Neural crest cell (in vitro differentiated cells): ENCODE results near the gene EHBP1. TPM values are rescaled to one million over a fixed set of nuclear protein-coding genes. Genes with fewer than 3 reads are reported as not detected.

ENCODE experiments used
- DNase-seq: peaks from one replicate; pipeline ENCODE4 v3.0.0; 2021; ENCODE audit warnings: low read depth, mixed read lengths, low spot score
- H3K27ac Mint-ChIP-seq: one replicate; pipeline ENCODE4 v1.8.0; 2021; ENCODE audit warnings: mild to moderate bottlenecking, mixed read lengths; ENCODE audit not compliant: unreplicated experiment
- H3K27me3 Mint-ChIP-seq: 2 replicates; pipeline ENCODE4 v1.8.0; 2021; ENCODE audit warnings: low read depth, mild to moderate bottlenecking, mixed read lengths
- H3K36me3 Mint-ChIP-seq: 2 replicates; pipeline ENCODE4 v1.8.0; 2021; ENCODE audit warnings: low read depth, mild to moderate bottlenecking, mixed read lengths
- H3K4me1 Mint-ChIP-seq: 2 replicates; pipeline ENCODE4 v1.8.0; 2021; ENCODE audit warnings: mixed read lengths
- H3K4me3 Mint-ChIP-seq: one replicate; pipeline ENCODE4 v1.8.0; 2021; ENCODE audit warnings: mild to moderate bottlenecking, mixed read lengths
- H3K9me3 Mint-ChIP-seq: 2 replicates; pipeline ENCODE4 v1.8.0; 2021; ENCODE audit warnings: mixed read lengths
- total RNA-seq: library from RNA; stranded (reverse); gene quantifications from 2 replicates; pipeline ENCODE4 v1.2.1, GENCODE V29; 2021
- TF ChIP-seq, protein P1 (sequence below): fragments of 200-600 bp; sonication (generic); conservative IDR thresholded peaks from 2 replicates; pipeline ENCODE4 v1.5.0; 2021; ENCODE audit warnings: antibody characterized with exemption, mild to moderate bottlenecking

The EHBP1 gene
- total RNA-seq, 1 donor from 2014 or later: 42.3 TPM

DNA sequence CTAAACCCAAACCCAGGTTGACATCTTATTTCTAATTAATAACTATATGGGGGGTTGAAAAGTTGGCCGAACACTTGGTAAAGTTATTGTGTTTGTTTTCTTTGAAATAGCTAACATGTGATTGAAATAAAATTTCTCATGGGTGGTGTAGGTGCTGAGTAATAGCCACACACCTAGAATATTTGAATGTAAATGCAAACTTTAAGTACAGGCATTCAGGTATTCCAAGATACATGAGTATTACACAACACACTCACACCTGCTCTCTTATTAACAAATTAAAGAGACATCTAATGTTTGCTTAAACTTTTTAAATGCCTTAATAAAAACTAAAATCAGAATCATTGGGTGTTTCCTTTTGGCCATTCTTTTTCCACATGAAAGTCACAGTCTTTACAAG lies 165.5 kb downstream of the EHBP1 start:
- Mint-ChIP-seq H3K27ac (no peak overlapping the region), H3K9me3 (peaks cover 23% of the 10 kb centered on the region), H3K4me3 (no peak overlapping the region), H3K4me1 (no peaks in the 10 kb centered on the region), H3K27me3 (no peaks in the 10 kb centered on the region), H3K36me3 (peaks cover 35% of the 10 kb centered on the region)
- DNase-seq: no peak
- TF ChIP-seq, protein P1, sequence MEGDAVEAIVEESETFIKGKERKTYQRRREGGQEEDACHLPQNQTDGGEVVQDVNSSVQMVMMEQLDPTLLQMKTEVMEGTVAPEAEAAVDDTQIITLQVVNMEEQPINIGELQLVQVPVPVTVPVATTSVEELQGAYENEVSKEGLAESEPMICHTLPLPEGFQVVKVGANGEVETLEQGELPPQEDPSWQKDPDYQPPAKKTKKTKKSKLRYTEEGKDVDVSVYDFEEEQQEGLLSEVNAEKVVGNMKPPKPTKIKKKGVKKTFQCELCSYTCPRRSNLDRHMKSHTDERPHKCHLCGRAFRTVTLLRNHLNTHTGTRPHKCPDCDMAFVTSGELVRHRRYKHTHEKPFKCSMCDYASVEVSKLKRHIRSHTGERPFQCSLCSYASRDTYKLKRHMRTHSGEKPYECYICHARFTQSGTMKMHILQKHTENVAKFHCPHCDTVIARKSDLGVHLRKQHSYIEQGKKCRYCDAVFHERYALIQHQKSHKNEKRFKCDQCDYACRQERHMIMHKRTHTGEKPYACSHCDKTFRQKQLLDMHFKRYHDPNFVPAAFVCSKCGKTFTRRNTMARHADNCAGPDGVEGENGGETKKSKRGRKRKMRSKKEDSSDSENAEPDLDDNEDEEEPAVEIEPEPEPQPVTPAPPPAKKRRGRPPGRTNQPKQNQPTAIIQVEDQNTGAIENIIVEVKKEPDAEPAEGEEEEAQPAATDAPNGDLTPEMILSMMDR: no peak

DNA sequence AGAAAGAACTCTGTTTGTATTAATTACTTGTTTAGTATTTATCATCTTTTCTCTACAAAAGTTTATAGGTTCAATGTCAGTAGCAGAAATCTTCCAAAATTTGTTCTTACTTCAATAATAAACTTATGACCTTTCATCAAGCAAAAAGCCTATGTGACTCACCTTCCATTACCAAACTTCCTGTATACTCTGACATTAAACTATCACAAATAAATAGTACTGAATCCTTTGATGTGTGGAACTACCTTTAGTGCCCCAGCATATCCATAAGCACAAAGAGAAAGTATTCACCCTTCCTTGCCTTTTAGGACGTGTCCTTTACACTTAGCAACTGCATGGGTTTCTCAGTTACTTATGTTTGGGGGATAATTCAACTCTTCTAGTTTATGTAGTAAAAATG lies 166.0 kb downstream of the EHBP1 start:
- Mint-ChIP-seq H3K9me3 (peaks cover 26% of the 10 kb centered on the region), H3K4me3 (no peak overlapping the region), H3K27ac (no peak overlapping the region), H3K36me3 (peaks cover 39% of the 10 kb centered on the region), H3K4me1 (no peaks in the 10 kb centered on the region), H3K27me3 (no peaks in the 10 kb centered on the region)
- no peak for DNase-seq
- TF ChIP-seq, protein P1: no peak

DNA sequence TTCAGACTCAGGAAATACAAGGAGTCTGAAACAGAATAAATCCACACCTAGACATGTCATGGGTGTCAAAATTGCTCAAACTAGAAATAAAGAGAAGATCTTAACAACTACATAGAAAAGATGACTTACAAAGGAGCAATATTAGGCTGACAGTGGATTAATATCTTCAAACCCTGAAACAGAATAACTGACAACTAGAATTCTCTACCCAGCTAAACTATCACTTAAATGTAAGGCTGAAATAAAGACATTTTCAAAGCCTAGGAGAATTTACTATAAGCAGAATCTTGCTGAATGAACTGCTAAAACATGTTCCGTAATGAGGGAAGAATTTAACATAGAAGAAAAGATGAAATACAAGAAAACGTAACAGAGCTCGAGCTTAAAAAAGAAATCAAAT lies 168.1 kb downstream of the EHBP1 start:
- no peak overlapping the region for H3K4me3 Mint-ChIP-seq
- no peaks in the 10 kb centered on the region for H3K27me3 Mint-ChIP-seq
- H3K36me3 Mint-ChIP-seq: peaks cover 59% of the 10 kb centered on the region
- DNase-seq: no peak
- H3K9me3 Mint-ChIP-seq: peaks cover 39% of the 10 kb centered on the region
- no peak overlapping the region for H3K27ac Mint-ChIP-seq
- no peaks in the 10 kb centered on the region for H3K4me1 Mint-ChIP-seq
- TF ChIP-seq, protein P1: no peak

DNA sequence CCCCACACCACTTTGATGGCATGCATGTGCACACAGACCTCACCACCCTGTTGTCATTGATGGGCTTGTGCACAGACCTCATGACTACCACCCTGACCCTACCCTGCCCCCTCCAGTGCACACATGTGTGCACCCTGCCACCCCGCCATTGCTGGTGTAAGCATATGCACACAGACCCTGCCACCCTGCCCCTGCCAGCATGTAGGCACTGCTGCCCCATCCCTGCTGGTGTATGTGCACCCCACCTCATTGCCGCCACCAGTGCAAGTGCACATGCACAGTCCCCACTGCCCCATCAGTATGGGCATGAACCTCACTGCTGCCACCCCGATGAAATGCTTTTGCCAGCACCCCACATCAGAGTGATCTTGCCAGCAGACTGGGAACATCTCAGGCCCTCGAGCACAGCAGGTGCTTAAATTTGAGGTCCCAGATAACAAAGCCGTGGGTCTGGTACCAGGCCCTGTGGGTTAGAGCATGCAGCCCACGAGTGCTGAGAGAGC lies 169.4 kb downstream of the EHBP1 start:
- Mint-ChIP-seq H3K36me3 (peaks cover 67% of the 10 kb centered on the region), H3K27me3 (no peaks in the 10 kb centered on the region), H3K4me1 (no peaks in the 10 kb centered on the region), H3K27ac (no peak overlapping the region), H3K9me3 (peaks cover 39% of the 10 kb centered on the region), H3K4me3 (no peak overlapping the region)
- DNase-seq: no peak
- TF ChIP-seq, protein P1: no peak

DNA sequence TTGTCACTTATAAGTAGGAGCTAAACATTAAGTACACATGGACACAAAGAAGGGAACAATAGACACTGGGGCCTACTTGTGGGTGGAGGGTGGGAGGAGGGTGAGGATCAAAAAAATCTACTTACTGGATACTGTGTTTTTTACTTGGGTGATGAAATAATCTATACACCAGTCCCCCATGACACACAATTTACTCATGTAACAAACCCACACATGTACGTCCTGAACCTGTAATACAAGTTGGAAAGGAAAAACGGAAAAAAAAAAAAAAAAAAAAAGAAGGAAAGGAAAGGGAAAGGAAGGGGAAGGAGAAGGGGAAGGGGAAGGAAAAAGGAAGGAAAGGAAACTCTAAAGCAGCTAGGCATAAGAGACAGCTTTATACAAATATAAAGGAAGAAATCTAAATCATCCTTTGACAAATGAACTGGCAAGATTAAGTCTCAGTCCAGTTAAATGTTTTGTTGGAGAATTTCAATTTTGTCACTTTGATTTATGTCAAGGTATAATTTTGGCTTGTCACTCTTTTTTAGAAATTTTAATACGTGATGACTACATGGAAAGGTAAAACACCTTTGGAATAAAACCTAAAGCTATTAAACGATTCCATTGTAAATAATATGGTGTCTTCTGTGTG lies 175.8 kb downstream of the EHBP1 start:
- TF ChIP-seq, protein P1: no peak
- Mint-ChIP-seq H3K9me3 (peaks cover 19% of the 10 kb centered on the region), H3K27ac (no peak overlapping the region), H3K27me3 (no peaks in the 10 kb centered on the region), H3K4me1 (no peaks in the 10 kb centered on the region), H3K4me3 (no peak overlapping the region), H3K36me3 (peaks cover 47% of the 10 kb centered on the region)
- no peak for DNase-seq
